DMS79 treated with DMSO at 0.1 percent for 48 hours (cell line): Measurements from ENCODE around the gene SHISAL1.

Source experiments
- DNase-seq: peaks from one replicate; lab custom pipeline; 2025; lab: John Stamatoyannopoulos, UW

SHISAL1 gene

DNA sequence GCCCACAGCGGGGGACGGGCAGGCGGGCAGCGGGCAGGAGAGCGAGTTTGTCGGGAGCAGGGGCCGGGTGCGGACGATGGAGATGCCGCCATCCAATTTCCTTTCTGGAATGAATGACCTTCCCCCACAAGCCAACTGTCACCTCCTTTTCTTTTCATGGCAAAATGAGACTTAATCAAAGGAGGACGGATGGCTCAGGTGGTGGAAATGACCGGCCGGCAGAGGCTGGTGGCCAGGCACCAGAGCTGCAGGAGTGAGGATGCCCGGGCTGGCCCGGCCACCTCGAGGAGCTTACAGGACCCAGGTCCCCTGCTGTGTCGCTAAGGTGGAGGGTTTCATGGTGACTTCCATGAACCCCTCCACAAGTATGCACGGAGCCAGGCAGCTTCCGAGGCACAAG lies 11.7 kb downstream of the SHISAL1 start:
- no peak for DNase-seq

DNA sequence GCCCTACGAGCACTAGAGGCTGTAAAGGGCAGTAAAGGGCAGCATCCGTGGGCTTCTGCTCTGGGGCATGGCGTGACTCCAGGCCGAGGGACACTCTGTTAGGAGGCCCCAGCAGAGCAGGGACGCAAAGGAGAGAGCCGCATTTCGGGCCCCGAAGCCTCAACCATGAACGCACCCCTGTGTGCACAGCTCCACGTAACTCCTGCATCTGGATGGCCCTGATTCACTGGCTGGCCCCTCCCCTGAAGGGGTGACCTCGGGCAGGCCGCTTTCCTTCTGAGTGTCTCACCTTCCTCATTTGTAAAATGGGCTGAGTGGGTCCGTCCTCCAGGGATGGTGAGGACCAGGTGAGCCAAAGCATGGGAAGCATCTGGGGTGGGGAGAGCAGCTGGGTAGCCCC lies 13.6 kb downstream of the SHISAL1 start:
- DNase-seq, result no peak

GRCh38 chr22:44298406-44299091 lies 14.2 kb downstream of the SHISAL1 start:
- no peak for DNase-seq

DNA sequence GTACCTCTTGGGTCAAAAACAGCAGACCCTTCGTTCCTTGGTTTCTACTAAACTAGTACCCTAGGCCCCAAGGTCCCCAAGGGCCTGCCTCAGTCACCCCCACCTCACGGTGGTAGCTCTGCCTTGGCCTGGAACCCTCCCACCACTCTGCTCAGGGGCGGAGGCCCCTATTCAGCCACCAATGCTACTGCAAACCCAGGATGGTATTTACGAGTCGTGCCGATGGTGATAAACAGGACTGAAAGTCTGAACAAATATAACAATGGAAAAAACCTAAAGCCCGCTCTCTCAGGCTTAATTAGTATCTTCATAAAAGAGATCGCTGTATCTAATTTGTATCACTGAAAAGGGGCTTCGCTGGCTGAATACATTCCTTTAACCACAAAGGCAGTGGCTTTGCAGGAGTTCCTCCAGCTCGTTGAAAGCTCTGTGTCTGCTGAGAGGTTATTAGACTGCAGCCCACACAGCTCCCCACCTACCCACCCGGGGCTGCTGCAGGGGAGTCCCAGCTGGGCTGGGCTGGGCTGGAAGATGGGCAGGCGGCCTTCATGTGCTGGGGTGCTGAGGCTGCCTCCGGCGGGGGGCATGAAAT lies 15.2 kb downstream of the SHISAL1 start:
- no peak for DNase-seq

- no peak for DNase-seq
These were observed 17.3 kb downstream of the SHISAL1 start for GRCh38 chr22:44295406-44295805.

DNA sequence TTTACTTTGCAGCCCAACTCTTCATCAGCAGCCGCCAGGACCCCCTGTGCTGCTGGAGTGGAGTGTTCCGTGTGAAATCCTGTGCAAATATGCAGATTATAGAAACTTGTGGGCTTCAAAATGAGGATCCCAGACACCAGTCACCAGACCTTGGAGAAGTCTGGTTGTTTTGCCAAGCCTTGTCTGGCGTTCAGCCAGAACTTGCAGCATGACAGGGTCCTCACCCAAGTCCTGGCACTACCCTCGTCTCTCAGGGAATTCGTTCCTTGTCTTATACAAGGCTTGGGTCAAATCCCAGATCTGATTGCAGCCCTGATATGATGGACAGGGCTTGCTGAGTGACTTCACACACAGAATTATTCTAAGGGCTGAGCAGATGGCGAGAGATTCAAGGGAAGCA lies 18.9 kb downstream of the SHISAL1 start:
- no peak for DNase-seq

DNA sequence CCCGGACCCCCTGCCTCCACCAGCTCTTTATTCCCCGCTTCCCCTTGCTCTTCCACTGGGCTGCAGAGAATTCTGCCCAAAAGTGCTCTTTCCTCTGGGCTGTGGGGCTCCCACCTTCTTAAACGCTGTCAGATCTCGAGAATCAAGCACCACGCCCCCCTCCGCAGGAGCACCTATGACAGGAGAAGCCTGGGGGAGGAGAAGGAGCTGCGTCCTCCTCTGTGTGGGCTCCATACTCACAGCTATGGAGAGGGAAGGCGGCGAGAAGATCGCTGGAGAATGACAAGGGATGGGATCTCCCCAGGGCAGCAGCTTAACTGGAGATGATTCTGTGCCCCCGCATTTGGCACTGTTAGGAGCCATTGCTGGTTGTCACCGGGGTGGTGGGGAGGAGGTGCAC lies 19.7 kb downstream of the SHISAL1 start:
- DNase-seq, result no peak

- DNase-seq, result no peak
These were observed 20.2 kb downstream of the SHISAL1 start for GRCh38 chr22:44292521-44292920.

DNA sequence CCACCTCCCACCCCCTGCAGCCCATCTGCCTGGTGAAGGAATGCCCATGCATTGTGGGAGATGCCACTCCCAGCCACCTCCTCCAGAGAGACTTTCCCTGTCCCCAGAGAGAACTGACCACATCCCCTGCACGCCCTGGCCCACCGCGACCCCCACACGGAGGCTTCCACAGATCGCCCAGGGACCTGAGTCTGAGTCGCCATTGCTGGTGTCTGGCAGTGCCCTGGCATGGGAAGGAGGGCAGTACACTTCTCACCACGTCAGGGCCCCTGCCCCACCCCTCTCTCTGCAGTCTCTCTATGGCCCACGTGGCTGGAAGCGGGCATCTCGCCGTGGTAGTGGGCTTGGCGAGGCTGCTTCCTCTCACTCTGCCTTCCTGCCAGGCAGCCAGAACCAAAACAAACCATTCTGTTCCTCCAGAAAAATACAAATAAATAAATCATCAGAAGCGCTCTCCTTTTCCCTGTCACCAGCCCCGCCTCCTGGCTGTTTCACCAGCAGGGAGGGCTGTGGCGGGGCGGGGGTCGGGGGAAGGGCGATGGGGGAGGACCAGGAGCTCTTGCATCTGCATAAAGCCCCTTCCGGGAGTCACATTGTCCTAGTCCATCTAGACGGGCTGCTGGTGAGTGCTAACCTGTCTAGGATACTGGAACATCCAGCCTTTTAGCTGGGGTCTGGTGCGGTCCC lies 20.9 kb downstream of the SHISAL1 start:
- no peak for DNase-seq

- DNase-seq, result no peak
These were observed 21.5 kb downstream of the SHISAL1 start for GRCh38 chr22:44291265-44291664.

- no peak for DNase-seq
These were observed 23.2 kb downstream of the SHISAL1 start for GRCh38 chr22:44289414-44290171.

DNA sequence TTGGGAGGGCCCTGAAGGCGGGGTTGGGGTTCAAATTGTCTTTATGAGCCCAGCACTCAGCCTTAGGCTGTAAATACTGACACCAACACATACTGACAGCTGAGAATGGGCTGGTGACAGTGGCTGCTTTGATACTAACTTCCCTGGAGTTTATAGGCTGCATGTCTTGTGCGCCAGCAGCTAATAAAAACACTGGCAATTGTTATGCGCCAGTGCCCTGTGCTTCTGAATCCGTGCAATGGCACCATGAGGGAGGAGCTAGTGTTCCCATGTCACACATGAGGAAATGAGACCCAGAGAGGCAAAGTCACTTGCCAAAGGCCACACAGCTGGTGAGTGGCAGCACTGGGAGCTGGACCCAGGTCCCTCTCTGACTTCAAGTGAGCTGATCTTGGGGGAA lies 23.8 kb downstream of the SHISAL1 start:
- DNase-seq, result no peak

DNA sequence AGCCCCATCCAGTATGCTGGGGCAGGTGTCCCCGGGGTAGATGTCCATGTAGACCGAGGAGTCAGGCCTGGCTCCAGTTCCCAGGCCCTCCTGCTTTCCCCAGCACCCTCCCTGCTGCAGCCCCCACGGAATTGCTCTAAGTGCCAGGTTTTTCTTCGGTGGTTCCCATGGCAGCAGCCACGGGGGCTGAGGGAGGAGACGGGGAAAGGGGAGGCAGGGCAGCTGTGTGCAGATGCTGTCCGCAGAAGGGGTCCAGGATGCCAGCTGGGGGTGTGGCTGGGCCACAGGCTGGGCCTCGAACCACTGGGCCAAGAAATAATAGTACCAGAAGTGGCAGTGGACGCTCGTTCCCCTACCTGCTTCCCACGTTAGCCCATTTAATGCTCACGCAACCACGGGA lies 25.0 kb downstream of the SHISAL1 start:
- DNase-seq, result no peak

- no peak for DNase-seq
These were observed 25.5 kb downstream of the SHISAL1 start for GRCh38 chr22:44287121-44287693.

DNA sequence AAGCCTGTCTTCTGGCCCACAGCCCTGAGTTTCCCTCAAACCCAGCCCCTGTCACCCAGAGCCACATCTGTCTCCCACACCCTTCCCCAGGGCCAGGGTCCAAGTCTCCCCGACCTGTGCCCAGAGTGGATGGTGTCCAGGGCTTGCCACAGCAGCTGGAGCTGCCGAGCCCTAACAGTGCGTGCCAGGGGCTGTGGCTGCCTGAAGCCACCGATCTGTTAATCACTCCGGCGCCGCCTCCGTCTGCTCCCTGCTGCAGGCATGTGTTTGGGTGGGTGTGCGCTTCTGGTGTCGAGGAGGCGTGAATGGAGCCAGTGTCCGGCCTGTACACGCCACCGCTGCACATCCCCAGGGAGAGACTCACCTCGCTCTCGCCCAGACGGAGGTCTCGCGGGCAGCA lies 26.1 kb downstream of the SHISAL1 start:
- no peak for DNase-seq

GRCh38 chr22:44284711-44285110 lies 28.0 kb downstream of the SHISAL1 start:
- no peak for DNase-seq

- DNase-seq, result no peak
These were observed 30.7 kb downstream of the SHISAL1 start for GRCh38 chr22:44281768-44282637.

DNA sequence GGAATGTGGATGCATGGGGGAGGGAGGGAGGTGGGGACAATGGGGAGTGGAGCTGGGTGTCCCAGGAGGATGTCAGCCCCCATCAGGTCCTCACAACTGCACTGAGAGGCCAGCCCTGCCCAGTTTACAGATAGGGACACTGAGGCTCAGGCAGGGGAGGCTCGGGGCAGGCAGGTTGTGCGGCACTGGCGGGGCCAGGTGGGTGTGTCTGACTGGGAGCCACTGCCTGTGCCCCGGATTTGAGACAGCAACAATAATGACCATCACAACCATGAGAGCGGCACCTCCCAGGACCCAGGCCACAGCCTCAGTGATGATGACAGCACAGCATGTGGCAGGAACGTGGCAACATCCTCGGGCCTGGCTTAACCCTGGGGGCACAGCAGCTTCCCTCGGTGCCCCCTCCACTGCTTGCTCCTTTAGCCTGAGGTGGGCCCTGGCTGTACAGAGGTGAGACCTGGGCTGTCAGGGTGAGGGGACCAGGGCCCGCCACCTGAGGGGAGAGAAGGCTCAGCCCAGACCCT lies 32.0 kb downstream of the SHISAL1 start:
- DNase-seq, result no peak

- no peak for DNase-seq
These were observed 33.7 kb downstream of the SHISAL1 start for GRCh38 chr22:44279069-44279360.

GRCh38 chr22:44278243-44279068 lies 34.3 kb downstream of the SHISAL1 start:
- no peak for DNase-seq
